ENCODE results near the gene AP3D1. TPM values are rescaled to one million over a fixed set of nuclear protein-coding genes. Genes with fewer than 3 reads are reported as not detected.
"Not testable (repeated sequence)": the region's sequence is repeated elsewhere in the genome, so short reads cannot be mapped to it uniquely, and the experiment has no call there.

AP3D1 gene
- total RNA-seq, 1 donor from 2014 or later = 50.9 TPM

GRCh38 chr19:2129486-2129885 is 21.9 kb downstream of the AP3D1 start:
- H3K36me3 ChIP-seq = no peaks in the 10 kb centered on the region
- H3K4me1 ChIP-seq = no peaks in the 10 kb centered on the region
- Mint-ChIP-seq H3K4me3 (no peak overlapping the region), H3K27me3 (ENCODE audit: insufficient read depth, low read depth) (no peaks in the 10 kb centered on the region), H3K27ac (no peak overlapping the region), H3K4me1 (no peaks in the 10 kb centered on the region), H3K9me3 (no peaks in the 10 kb centered on the region), H3K36me3 (peaks cover 3% of the 10 kb centered on the region)
- H3K9me3 ChIP-seq (ENCODE audit: low read depth) = no peaks in the 10 kb centered on the region
- H3K4me2 ChIP-seq = no peak overlapping the region
- H4K20me1 ChIP-seq (ENCODE audit: low read depth) = peaks cover 49% of the 10 kb centered on the region
- H3K79me2 ChIP-seq (ENCODE audit: low read depth) = peaks cover 25% of the 10 kb centered on the region
- no peak for DNase-seq (ENCODE audit: low spot score)
- H3K27ac ChIP-seq = no peak overlapping the region
- no peaks in the 10 kb centered on the region for H3K27me3 ChIP-seq
- TF ChIP-seq EZH2 (IDR thresholded peaks at IDR 0.05) (no peak), EZH2phosphoT487 (IDR thresholded peaks at IDR 0.05) (no peak), CTCF (IDR thresholded peaks at IDR 0.05) (no peak)
- no peak overlapping the region for H3K4me3 ChIP-seq
- H3K9ac ChIP-seq = no peak overlapping the region
- no peak overlapping the region for H2AFZ ChIP-seq (replicated peaks)
- H3F3A ChIP-seq (ENCODE audit: low read depth) = no peaks in the 10 kb centered on the region

GRCh38 chr19:2129022-2129421 is 22.3 kb downstream of the AP3D1 start:
- H3K36me3 Mint-ChIP-seq = peaks cover 3% of the 10 kb centered on the region
- H4K20me1 ChIP-seq (ENCODE audit: low read depth) = peaks cover 52% of the 10 kb centered on the region
- H3K9ac ChIP-seq = no peak overlapping the region
- no peak for DNase-seq (ENCODE audit: low spot score)
- no peaks in the 10 kb centered on the region for H3K27me3 ChIP-seq
- H2AFZ ChIP-seq (replicated peaks) = no peak overlapping the region
- H3F3A ChIP-seq (ENCODE audit: low read depth) = peaks cover 4% of the 10 kb centered on the region
- H3K4me3 ChIP-seq = no peak overlapping the region
- H3K27ac Mint-ChIP-seq = no peak overlapping the region
- H3K4me1 ChIP-seq = no peaks in the 10 kb centered on the region
- H3K4me1 Mint-ChIP-seq = no peaks in the 10 kb centered on the region
- H3K9me3 ChIP-seq (ENCODE audit: low read depth) = no peaks in the 10 kb centered on the region
- H3K27me3 Mint-ChIP-seq (ENCODE audit: insufficient read depth, low read depth) = no peaks in the 10 kb centered on the region
- TF ChIP-seq CTCF (IDR thresholded peaks at IDR 0.05) (no peak), EZH2phosphoT487 (IDR thresholded peaks at IDR 0.05) (no peak), EZH2 (IDR thresholded peaks at IDR 0.05) (no peak)
- H3K4me3 Mint-ChIP-seq = no peak overlapping the region
- H3K36me3 ChIP-seq = no peaks in the 10 kb centered on the region
- no peak overlapping the region for H3K27ac ChIP-seq
- no peaks in the 10 kb centered on the region for H3K9me3 Mint-ChIP-seq
- H3K4me2 ChIP-seq = no peak overlapping the region
- H3K79me2 ChIP-seq (ENCODE audit: low read depth) = peaks cover 21% of the 10 kb centered on the region

DNA sequence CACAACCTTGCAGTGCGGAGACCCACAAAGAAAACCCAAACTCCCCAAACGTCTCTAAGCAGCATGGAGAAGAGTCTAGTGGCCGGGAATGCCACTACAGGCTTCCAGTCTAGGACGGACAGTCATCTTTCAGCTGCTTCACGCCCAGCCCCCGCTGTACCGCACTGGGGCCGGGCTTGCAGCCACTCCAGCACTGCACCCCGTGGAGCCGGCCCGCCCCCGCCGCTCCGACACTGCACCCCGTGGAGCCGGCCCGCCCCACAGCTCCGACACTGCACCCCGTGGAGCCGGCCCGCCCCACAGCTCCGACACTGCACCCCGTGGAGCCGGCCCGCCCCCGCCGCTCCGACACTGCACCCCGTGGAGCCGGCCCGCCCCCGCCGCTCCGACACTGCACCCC is 23.1 kb downstream of the AP3D1 start:
- H2AFZ ChIP-seq (replicated peaks); H3K36me3 Mint-ChIP-seq; H3K36me3 ChIP-seq; H3K27ac Mint-ChIP-seq; H3K4me1 ChIP-seq; H3K4me3 ChIP-seq; H3K9me3 ChIP-seq (ENCODE audit: low read depth); H3K9ac ChIP-seq; H3K27me3 ChIP-seq; H3K4me2 ChIP-seq; H3K9me3 Mint-ChIP-seq; H3F3A ChIP-seq (ENCODE audit: low read depth); H3K27ac ChIP-seq; H3K4me1 Mint-ChIP-seq; DNase-seq (ENCODE audit: low spot score); H3K4me3 Mint-ChIP-seq; H3K27me3 Mint-ChIP-seq (ENCODE audit: insufficient read depth, low read depth): not testable (repeated sequence)
- Histone ChIP-seq H4K20me1 (ENCODE audit: low read depth) (peaks cover 57% of the 10 kb centered on the region), H3K79me2 (ENCODE audit: low read depth) (peaks cover 17% of the 10 kb centered on the region)

DNA sequence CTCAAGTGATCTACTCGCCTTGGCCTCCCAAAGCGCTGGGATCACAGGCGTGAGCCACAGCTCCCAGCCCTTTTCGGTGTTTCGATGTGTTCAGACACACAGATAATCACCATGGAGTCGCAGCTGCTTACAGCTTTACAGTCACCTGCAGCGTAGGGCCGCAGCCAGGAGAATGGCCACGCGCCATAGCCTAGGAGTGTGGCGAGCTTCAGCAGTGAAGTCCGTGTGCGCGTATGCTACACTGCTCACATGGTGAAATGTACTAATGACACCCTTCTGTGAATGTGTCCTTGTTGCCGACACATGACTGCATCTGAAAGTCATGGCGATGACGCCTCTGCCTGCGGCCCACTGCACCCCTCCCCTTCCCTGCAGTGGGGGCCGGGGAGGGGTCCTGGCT is 23.6 kb downstream of the AP3D1 start:
- H4K20me1 ChIP-seq (ENCODE audit: low read depth) = peaks cover 62% of the 10 kb centered on the region

More for the DNA sequence above, 23.6 kb downstream of the AP3D1 start:
- H3K36me3 ChIP-seq = no peaks in the 10 kb centered on the region
- no peak for DNase-seq (ENCODE audit: low spot score)
- peaks cover 4% of the 10 kb centered on the region for H3F3A ChIP-seq (ENCODE audit: low read depth)
- no peak overlapping the region for H3K4me3 ChIP-seq
- no peak overlapping the region for H3K4me3 Mint-ChIP-seq
- no peaks in the 10 kb centered on the region for H3K4me1 Mint-ChIP-seq
- no peak overlapping the region for H3K4me2 ChIP-seq
- H3K27me3 ChIP-seq = no peaks in the 10 kb centered on the region
- H3K27ac ChIP-seq = no peak overlapping the region
- no peaks in the 10 kb centered on the region for H3K27me3 Mint-ChIP-seq (ENCODE audit: insufficient read depth, low read depth)
- H3K79me2 ChIP-seq (ENCODE audit: low read depth) = peaks cover 17% of the 10 kb centered on the region
- no peaks in the 10 kb centered on the region for H3K4me1 ChIP-seq
- H3K9me3 Mint-ChIP-seq = no peaks in the 10 kb centered on the region
- H3K9ac ChIP-seq = no peak overlapping the region
- H3K27ac Mint-ChIP-seq = no peak overlapping the region
- no peaks in the 10 kb centered on the region for H3K9me3 ChIP-seq (ENCODE audit: low read depth)
- H3K36me3 Mint-ChIP-seq = no peaks in the 10 kb centered on the region
- TF ChIP-seq CTCF (IDR thresholded peaks at IDR 0.05) (no peak), EZH2phosphoT487 (IDR thresholded peaks at IDR 0.05) (no peak), EZH2 (IDR thresholded peaks at IDR 0.05) (no peak)
- no peak overlapping the region for H2AFZ ChIP-seq (replicated peaks)

All from neural progenitor cell (in vitro differentiated cells).